Esophagus squamous epithelium (tissue), 5 donors: ENCODE results near the gene FAM168A. TPM values are rescaled to one million over a fixed set of nuclear protein-coding genes. Genes with fewer than 3 reads are reported as not detected.

Experiments used
- DNase-seq: peaks from one replicate; lab custom pipeline; 2025; lab: John Stamatoyannopoulos, UW
- H3K27ac ChIP-seq, 4 donors: fragments of 200-600 bp; sonication (generic); one replicate each; pipeline ENCODE4 v1.5.1; 2016 to 2019; ENCODE audit warnings: mild to moderate bottlenecking in 1 of 4
- H3K27me3 ChIP-seq, 4 donors: fragments of 200-600 bp; sonication (generic); 1 replicate in 3 of 4; 2 replicates in 1 of 4; pipeline versions ENCODE4 v1.5.1 to v1.6.0; 2017 to 2021; ENCODE audit warnings: antibody characterized with exemption in 1 of 4
- H3K36me3 ChIP-seq, 3 donors: fragments of 200-600 bp; sonication (generic); one replicate each; pipeline ENCODE4 v1.5.1; 2016 to 2019
- H3K4me1 ChIP-seq, 3 donors: fragments of 200-600 bp; sonication (generic); one replicate each; pipeline ENCODE4 v1.5.1; 2017 to 2019
- H3K4me3 ChIP-seq, 4 donors: fragments of 200-600 bp; sonication (generic); 1 replicate in 3 of 4; 2 replicates in 1 of 4; pipeline ENCODE4 v1.5.1; 2016 to 2019; ENCODE audit warnings: mild to moderate bottlenecking in 2 of 4, moderate library complexity in 1 of 4
- H3K9me3 ChIP-seq, 3 donors: fragments of 200-600 bp; sonication (generic); one replicate each; pipeline ENCODE4 v1.5.1; 2016 to 2019
- CTCF ChIP-seq, 6 experiments: fragments of 450-650 bp in 4 of 6; fragments of 200-600 bp in 2 of 6; sonication (generic) in 2 of 6; IDR thresholded peaks; one replicate each; pipeline ENCODE4 v1.5.1; 2016 to 2019; ENCODE audit warnings: antibody characterized with exemption in 6 of 6, mild to moderate bottlenecking in 4 of 6, moderate library complexity in 4 of 6
- POLR2A ChIP-seq, 4 donors: fragments of 450-650 bp; IDR thresholded peaks; one replicate each; pipeline ENCODE4 v1.6.1; 2017; ENCODE audit warnings: antibody characterized with exemption in 4 of 4, mild to moderate bottlenecking in 4 of 4, moderate library complexity in 3 of 4
- WGBS, 2 donors: methylation state at CpG; one replicate each; pipeline ENCODE4 v1.1.5; 2018; 5-methylcytosine and 5-hydroxymethylcytosine counted together
- intact Hi-C: fragments of 100-400 bp; cut with DNase I; formaldehyde crosslinking; loops from one replicate; pipeline ENCODE4 v1.15.0; 2022
- total RNA-seq, 4 donors: library from RNA; depleted of rRNA; stranded (reverse); fragments of >200 nt; gene quantifications; one replicate each; pipeline ENCODE4 v1.1.0, GENCODE V29; 2016
- donor health status: DM: yes; HTN: yes; CAD: no.

The FAM168A gene
- total RNA-seq, 4 donors from 2014 or later: 7.0 to 15.5 (median 12.3) TPM

GRCh38 chr11:73641668-73642067 is 43.8 kb upstream of the FAM168A start:
- Histone ChIP-seq H3K4me1 (peaks cover 0 to 2% (median 0%) of the 10 kb centered on the region in 3 donors), H3K27me3 (peaks cover 0 to 46% (median 0%) of the 10 kb centered on the region in 4 donors), H3K27ac (no peak overlapping the region), H3K36me3 (no peaks in the 10 kb centered on the region), H3K4me3 (no peak overlapping the region), H3K9me3 (no peaks in the 10 kb centered on the region)
- intact Hi-C loops: no loop called here
- no peak for DNase-seq
- no peak for TF ChIP-seq POLR2A (IDR thresholded peaks at IDR 0.05)
- TF ChIP-seq CTCF (IDR thresholded peaks at IDR 0.05): no peak

- DNase-seq: no peak
- intact Hi-C loops: no loop called here
- peaks cover 0 to 37% (median 0%) of the 10 kb centered on the region in 4 donors for H3K27me3 ChIP-seq
- WGBS, 2 donors: 43 to 47% methylated on average over 2 of the region's 2 CpGs
- TF ChIP-seq CTCF (IDR thresholded peaks at IDR 0.05) (no peak), POLR2A (IDR thresholded peaks at IDR 0.05) (no peak)
- no peaks in the 10 kb centered on the region for H3K4me1 ChIP-seq
- no peak overlapping the region for H3K4me3 ChIP-seq
- no peak overlapping the region for H3K27ac ChIP-seq
- no peaks in the 10 kb centered on the region for H3K36me3 ChIP-seq
- H3K9me3 ChIP-seq: no peaks in the 10 kb centered on the region
These were observed 42.7 kb upstream of the FAM168A start for GRCh38 chr11:73640592-73640991.

- intact Hi-C loops: no loop called here
- Histone ChIP-seq H3K4me1 (no peaks in the 10 kb centered on the region), H3K27ac (no peak overlapping the region), H3K9me3 (no peaks in the 10 kb centered on the region), H3K4me3 (no peak overlapping the region), H3K27me3 (peaks cover 0 to 19% (median 0%) of the 10 kb centered on the region in 4 donors), H3K36me3 (no peaks in the 10 kb centered on the region)
- 50 to 74% methylated on average over 1 of the region's 1 CpG for WGBS, 2 donors
- DNase-seq: no peak
- no peak for TF ChIP-seq CTCF (IDR thresholded peaks at IDR 0.05)
- TF ChIP-seq POLR2A (IDR thresholded peaks at IDR 0.05): no peak
These were observed 39.1 kb upstream of the FAM168A start for GRCh38 chr11:73637012-73637411.

- TF ChIP-seq CTCF (IDR thresholded peaks at IDR 0.05) (no peak), POLR2A (IDR thresholded peaks at IDR 0.05) (no peak)
- Histone ChIP-seq H3K27ac (no peak overlapping the region), H3K36me3 (no peaks in the 10 kb centered on the region), H3K4me3 (no peak overlapping the region), H3K27me3 (peaks cover 0 to 11% (median 0%) of the 10 kb centered on the region in 4 donors), H3K9me3 (no peaks in the 10 kb centered on the region), H3K4me1 (no peaks in the 10 kb centered on the region)
- DNase-seq: no peak
- intact Hi-C loops: no loop called here
- 85 to 88% methylated on average over 2 to 5 of the region's 5 CpGs for WGBS, 2 donors
These were observed 38.3 kb upstream of the FAM168A start for GRCh38 chr11:73636249-73636648.

- Histone ChIP-seq H3K27ac (no peak overlapping the region), H3K4me3 (no peak overlapping the region), H3K9me3 (no peaks in the 10 kb centered on the region), H3K27me3 (peaks cover 0 to 7% (median 0%) of the 10 kb centered on the region in 4 donors), H3K36me3 (no peaks in the 10 kb centered on the region), H3K4me1 (no peaks in the 10 kb centered on the region)
- TF ChIP-seq POLR2A (IDR thresholded peaks at IDR 0.05): no peak
- no peak for TF ChIP-seq CTCF (IDR thresholded peaks at IDR 0.05)
- intact Hi-C loops: no loop called here
- no peak for DNase-seq
- WGBS, 2 donors: 90 to 95% methylated on average over 5 of the region's 5 CpGs
These were observed 37.8 kb upstream of the FAM168A start for GRCh38 chr11:73635721-73636120.
